Measurements from ENCODE around the gene SRRM3.

Gene SRRM3

GRCh38 chr7:76231583-76231982 lies 29.9 kb downstream of the SRRM3 start:
- no peak for TF ChIP-seq TAF1 (IDR thresholded peaks at IDR 0.05; ENCODE audit: borderline replicate concordance, insufficient read depth, low read length)
- TF ChIP-seq SIN3A (IDR thresholded peaks at IDR 0.05; ENCODE audit: borderline replicate concordance, insufficient read depth, low read length), result no peak
- no peak for TF ChIP-seq FOXP2 (optimal IDR thresholded peaks at IDR 0.05; ENCODE audit: borderline replicate concordance, extremely low read depth, extremely low read length, insufficient read depth)
- peak; percentile 13 to 60; a peak in 1 of 4 replicates for TF ChIP-seq REST (IDR thresholded peaks at IDR 0.05; ENCODE audit: insufficient read depth in 1 of 2, low read depth in 2 of 2, low read length in 2 of 2)
- TF ChIP-seq POLR2AphosphoS5 (IDR thresholded peaks at IDR 0.05; ENCODE audit: low read depth, low read length), result no peak

- no peak for TF ChIP-seq TAF1 (IDR thresholded peaks at IDR 0.05; ENCODE audit: borderline replicate concordance, insufficient read depth, low read length)
Observed at GRCh38 chr7:76232698-76233097, 31.0 kb downstream of the SRRM3 start.

- TF ChIP-seq FOXP2 (optimal IDR thresholded peaks at IDR 0.05; ENCODE audit: borderline replicate concordance, extremely low read depth, extremely low read length, insufficient read depth) (no peak), TAF1 (IDR thresholded peaks at IDR 0.05; ENCODE audit: borderline replicate concordance, insufficient read depth, low read length) (no peak), POLR2AphosphoS5 (IDR thresholded peaks at IDR 0.05; ENCODE audit: low read depth, low read length) (no peak), SIN3A (IDR thresholded peaks at IDR 0.05; ENCODE audit: borderline replicate concordance, insufficient read depth, low read length) (no peak), REST (IDR thresholded peaks at IDR 0.05; ENCODE audit: insufficient read depth in 1 of 2, low read depth in 2 of 2, low read length in 2 of 2) (no peak)
Observed at GRCh38 chr7:76233538-76234281, 32.0 kb downstream of the SRRM3 start.

DNA sequence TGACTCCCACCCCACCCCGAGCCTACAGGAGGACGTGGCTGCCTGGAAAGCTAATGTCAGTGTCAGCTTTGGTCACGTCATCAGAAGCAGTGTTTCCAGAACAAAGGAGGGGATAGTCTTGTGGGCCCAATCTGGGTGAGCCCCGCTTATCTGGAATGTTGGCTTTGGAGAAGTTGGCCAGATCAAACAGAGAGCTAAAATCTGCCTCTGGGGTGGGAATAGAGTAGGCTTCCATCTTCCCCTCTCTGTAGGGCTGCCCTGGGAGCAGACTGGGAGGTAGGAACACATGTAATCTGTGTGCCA lies 32.5 kb downstream of the SRRM3 start:
- TF ChIP-seq TAF1 (IDR thresholded peaks at IDR 0.05; ENCODE audit: borderline replicate concordance, insufficient read depth, low read length) (no peak), SIN3A (IDR thresholded peaks at IDR 0.05; ENCODE audit: borderline replicate concordance, insufficient read depth, low read length) (no peak), FOXP2 (optimal IDR thresholded peaks at IDR 0.05; ENCODE audit: borderline replicate concordance, extremely low read depth, extremely low read length, insufficient read depth) (no peak), REST (IDR thresholded peaks at IDR 0.05; ENCODE audit: insufficient read depth in 1 of 2, low read depth in 2 of 2, low read length in 2 of 2) (no peak), POLR2AphosphoS5 (IDR thresholded peaks at IDR 0.05; ENCODE audit: low read depth, low read length) (no peak)

- no peak for TF ChIP-seq POLR2AphosphoS5 (IDR thresholded peaks at IDR 0.05; ENCODE audit: low read depth, low read length)
- TF ChIP-seq REST (IDR thresholded peaks at IDR 0.05; ENCODE audit: insufficient read depth in 1 of 2, low read depth in 2 of 2, low read length in 2 of 2), result no peak
- no peak for TF ChIP-seq SIN3A (IDR thresholded peaks at IDR 0.05; ENCODE audit: borderline replicate concordance, insufficient read depth, low read length)
- no peak for TF ChIP-seq FOXP2 (optimal IDR thresholded peaks at IDR 0.05; ENCODE audit: borderline replicate concordance, extremely low read depth, extremely low read length, insufficient read depth)
- no peak for TF ChIP-seq TAF1 (IDR thresholded peaks at IDR 0.05; ENCODE audit: borderline replicate concordance, insufficient read depth, low read length)
Observed at GRCh38 chr7:76234931-76235441, 33.3 kb downstream of the SRRM3 start.
